ENCODE data around the gene ABHD10.

Gene ABHD10

GRCh38 chr3:111978583-111979433, at the start of gene ABHD10:
Gene ABHD10 (plus strand): TSS chr3:111979026. CDS start chr3:111979062, 36 bp downstream.
- DNase-seq (ENCODE audit: low read depth in 2 of 2), result peak; percentile 92 to 95

DNA sequence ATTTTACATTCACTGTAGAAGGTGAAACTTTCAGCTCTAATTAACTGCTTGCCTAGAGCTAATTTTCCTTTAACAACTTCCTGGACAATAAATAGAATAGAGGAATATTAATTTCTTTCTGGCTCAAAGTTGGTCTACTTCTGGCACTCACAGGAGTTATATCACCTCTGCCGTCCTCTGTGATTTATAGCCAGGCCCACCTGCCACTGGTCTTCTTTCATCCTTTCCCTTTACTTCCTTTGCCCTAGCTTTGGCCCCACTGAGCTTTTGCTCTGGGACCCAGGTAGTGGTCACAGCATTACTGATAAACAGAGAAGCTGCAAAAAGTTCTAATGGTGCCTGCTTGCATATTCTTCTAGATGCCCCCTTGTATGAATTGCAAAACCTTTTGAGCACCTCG, 49.3 kb upstream of the ABHD10 start:
- DNase-seq (ENCODE audit: low read depth in 2 of 2), result no peak

DNA sequence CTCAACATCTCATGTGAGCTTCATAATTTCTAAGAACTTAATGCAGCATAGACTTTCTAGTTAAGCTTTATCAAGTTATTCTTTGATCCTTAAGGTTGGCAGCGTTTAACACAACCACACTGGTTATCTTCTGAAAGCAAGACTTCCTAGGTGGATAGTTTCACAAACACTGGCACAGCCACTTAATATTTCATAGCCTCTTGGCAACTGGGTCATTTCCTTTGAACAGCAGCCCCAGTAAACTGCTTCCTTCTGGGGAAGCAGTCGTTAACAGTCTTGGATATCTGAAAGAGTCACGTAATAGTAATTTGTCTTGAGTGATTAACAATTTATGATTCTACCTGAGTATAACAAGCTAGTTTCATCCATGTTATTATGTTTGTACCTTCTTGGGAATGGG, 45.9 kb upstream of the ABHD10 start:
- no peak for DNase-seq (ENCODE audit: low read depth in 2 of 2)

DNA sequence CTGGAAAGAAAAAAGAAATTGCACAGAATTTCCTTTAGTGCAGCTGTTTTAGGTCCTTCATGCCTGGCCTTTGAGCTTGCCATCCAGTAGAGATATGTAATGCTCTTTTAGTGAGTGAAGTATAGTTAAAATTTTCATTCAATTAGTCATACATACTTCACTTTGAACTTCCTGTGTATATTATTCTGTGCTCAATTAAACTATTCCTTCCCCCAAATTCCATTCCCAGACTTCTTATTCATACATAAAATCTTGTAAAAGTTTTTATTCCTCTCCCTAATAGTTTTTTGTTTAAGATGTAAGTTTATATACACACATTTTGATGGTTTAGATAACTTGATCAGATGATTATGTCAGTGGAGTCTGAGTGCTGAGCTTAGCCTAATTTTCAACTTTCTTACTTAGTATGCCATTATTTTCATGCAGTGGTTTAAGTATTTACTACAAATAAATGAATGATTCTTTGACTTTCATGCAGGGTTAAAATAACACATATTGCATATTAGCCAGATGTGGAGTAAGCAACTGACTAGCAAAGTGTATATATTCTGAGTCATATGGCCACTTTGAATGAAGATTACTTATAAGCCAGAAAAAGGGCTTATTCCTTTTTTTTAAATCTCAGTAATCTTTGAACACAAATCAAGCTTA, 42.5 kb upstream of the ABHD10 start:
- no peak for DNase-seq (ENCODE audit: low read depth in 2 of 2)

DNA sequence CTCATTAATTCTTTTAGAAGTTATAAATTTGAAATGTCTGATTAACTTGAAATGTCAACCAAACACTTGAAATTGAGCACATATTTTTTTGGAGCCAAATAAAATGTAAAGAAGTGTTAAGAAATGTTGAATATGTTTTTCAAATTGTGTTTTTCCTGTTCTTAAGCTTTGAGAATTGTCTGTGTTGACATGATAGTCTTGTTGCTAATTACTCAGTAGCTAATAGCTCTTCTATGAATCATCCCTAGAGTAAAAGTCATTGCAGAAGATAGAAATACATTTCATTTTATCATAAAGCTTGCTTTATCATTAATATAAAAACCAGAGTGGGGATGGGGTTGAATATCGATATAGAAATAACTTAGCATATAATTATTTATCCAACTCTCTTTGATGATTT, 41.9 kb upstream of the ABHD10 start:
- no peak for DNase-seq (ENCODE audit: low read depth in 2 of 2)

- no peak for DNase-seq (ENCODE audit: low read depth in 2 of 2)
These were observed 41.0 kb upstream of the ABHD10 start for GRCh38 chr3:111937871-111938270.

GRCh38 chr3:111939873-111940272, 39.0 kb upstream of the ABHD10 start:
- DNase-seq (ENCODE audit: low read depth in 2 of 2), result no peak

- no peak for DNase-seq (ENCODE audit: low read depth in 2 of 2)
These were observed 35.3 kb upstream of the ABHD10 start for GRCh38 chr3:111943533-111943932.

- no peak for DNase-seq (ENCODE audit: low read depth in 2 of 2)
These were observed 34.5 kb upstream of the ABHD10 start for GRCh38 chr3:111944372-111944771.

GRCh38 chr3:111947231-111947630, 31.6 kb upstream of the ABHD10 start:
- no peak for DNase-seq (ENCODE audit: low read depth in 2 of 2)

DNA sequence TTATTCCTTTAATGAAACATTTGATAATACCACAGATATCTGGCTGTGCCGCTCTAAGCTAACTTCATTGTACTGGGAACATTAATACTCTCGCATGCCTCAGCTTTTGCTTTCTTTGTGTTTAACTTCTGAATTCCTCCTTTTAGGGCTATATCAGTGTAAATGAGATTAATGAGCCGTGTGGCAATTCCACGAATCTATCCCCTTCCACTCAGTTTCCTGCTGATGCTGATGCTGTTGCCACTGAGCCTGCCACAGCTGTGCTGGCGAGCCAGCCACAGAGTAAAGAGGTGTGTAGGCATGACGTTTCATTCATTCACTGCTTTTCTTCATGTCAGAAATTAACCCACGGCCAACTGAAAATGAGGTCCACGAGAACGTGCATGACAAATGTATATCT, 30.0 kb upstream of the ABHD10 start:
- DNase-seq (ENCODE audit: low read depth in 2 of 2), result no peak

DNA sequence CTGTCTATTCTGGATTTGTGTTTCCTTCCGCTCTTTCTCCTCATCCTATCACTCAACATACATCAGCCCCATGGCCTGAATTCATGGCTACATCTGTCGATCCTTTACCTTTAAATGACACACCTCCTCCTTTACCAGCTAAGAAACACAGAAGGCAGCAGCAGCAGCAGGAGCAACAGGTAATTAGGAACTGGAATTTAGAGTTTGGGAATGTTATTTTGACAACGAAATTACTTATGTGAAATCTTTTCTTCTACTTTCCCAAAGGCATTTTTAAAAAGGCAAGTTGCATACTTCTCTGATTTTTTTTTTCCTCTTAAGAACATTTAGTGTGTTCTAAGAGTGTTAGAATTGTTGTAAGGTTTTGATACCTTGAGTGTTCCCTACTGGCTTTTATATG, 29.1 kb upstream of the ABHD10 start:
- DNase-seq (ENCODE audit: low read depth in 2 of 2), result no peak

- no peak for DNase-seq (ENCODE audit: low read depth in 2 of 2)
These were observed 27.8 kb upstream of the ABHD10 start for GRCh38 chr3:111951032-111951431.

GRCh38 chr3:111952086-111952485, 26.7 kb upstream of the ABHD10 start:
- no peak for DNase-seq (ENCODE audit: low read depth in 2 of 2)

DNA sequence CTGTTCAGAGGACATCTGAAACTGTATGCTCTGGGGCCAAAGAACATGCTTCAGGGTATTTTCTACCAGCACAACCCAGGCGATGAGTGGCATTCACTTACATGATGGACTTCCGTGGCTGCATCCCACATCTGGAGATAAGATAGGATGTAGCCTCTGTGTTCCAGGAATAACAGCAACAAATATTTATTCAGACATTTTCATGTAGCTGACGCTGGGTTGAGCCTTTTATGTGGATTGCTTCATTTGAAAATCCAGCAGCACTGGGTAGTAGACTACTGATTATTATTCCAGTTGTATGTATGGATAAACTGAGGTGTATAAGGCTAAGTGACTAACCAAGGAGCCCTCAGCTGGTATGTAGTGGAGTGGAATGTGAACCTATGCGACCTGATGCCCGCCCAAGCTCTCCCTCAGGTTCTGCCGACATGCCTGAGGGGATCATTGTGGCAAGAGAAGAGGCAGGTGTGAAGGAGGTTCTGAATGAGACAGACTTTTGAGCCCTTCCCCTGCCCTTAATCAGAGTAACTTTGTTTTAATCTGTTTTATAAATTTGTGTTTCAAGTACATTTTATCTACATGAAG, 25.9 kb upstream of the ABHD10 start:
- no peak for DNase-seq (ENCODE audit: low read depth in 2 of 2)

DNA sequence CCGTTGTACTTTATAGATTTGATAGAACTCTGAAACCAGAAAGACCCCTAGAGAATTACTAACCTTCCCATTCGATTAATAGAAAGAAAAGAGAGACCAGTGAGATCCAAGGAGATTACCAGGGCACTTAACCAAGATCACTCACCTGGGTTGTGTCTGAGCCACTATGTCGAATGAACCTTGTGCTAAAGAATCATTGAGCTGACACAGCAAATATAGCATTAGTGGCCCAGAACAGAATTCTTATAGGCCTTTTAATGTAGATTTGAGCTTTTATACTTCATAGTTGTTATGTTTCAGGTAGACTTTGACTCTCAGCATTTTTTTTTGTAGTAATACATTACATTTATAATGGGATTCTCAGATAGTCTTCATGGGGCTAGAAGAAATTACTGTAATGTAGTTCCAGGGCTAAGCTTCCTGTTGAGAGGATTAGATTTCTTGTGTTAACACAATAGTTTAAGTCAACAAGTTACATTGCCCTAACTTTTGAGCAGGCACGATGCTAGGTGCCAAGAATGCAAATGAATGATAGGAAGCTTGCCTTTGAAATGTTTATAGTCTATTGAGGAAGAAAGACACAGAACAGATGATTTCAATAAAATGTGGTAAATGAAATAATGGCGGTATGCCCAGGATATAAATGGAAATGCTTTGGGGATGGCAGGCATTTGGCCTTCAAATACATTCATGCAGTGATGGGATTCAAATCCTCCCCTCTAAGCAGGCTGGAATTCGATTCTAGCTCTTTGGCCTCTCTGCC, 24.4 kb upstream of the ABHD10 start:
- DNase-seq (ENCODE audit: low read depth in 2 of 2), result no peak

DNA sequence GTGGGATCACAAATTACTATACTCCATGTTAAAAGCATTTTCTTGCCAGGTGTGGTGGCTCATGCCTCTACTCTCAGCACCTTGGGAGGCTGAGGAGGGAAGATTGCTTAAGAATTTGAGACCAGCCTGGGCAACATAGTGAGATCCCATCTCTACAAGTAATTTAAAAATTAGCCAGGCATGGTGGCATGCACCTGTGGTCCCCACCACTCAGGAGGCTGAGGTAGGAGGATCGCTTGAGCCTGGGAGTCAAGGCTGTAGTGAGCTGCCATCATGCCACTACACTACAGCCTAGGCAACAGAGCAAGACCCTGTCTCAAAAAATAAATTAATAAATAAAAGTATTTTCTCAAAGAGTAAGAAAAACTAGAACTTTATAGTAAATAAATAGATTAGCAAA, 22.9 kb upstream of the ABHD10 start:
- no peak for DNase-seq (ENCODE audit: low read depth in 2 of 2)

GRCh38 chr3:111956449-111956848, 22.4 kb upstream of the ABHD10 start:
- no peak for DNase-seq (ENCODE audit: low read depth in 2 of 2)

DNA sequence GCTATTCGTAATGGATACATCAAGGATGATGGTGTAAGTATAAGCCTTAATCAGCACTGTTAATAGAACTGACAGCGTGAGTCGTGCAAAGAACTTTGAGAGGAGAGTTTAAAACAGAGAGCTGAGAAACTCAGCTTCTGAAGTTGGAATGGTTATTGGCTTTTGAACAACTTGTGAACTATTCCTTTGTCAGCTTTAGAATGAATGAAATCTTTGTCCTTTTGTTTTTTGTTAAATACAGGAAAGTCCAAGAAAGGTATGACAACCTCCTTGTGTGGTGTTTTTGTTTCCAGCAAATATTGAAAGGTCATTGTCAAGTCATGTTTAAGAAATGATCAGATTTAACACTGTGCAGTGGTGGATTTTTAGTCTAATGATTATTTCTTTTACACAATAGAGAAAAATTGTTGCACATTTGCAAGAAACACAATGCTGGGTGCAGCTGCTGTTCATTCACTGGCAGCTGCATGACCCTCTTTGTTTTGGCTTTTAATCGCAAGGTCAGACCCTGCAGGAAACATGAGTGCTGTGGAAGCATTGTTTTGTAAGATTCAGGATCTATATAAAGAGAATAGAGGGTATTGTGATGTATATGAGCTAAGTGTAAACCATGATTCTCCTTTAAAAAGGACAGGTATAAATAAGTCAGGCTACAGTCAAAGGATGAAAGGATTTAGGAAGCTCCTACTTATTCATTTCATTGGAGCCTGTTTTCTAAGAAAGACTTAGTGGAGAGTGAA, 21.7 kb upstream of the ABHD10 start:
- no peak for DNase-seq (ENCODE audit: low read depth in 2 of 2)

DNA sequence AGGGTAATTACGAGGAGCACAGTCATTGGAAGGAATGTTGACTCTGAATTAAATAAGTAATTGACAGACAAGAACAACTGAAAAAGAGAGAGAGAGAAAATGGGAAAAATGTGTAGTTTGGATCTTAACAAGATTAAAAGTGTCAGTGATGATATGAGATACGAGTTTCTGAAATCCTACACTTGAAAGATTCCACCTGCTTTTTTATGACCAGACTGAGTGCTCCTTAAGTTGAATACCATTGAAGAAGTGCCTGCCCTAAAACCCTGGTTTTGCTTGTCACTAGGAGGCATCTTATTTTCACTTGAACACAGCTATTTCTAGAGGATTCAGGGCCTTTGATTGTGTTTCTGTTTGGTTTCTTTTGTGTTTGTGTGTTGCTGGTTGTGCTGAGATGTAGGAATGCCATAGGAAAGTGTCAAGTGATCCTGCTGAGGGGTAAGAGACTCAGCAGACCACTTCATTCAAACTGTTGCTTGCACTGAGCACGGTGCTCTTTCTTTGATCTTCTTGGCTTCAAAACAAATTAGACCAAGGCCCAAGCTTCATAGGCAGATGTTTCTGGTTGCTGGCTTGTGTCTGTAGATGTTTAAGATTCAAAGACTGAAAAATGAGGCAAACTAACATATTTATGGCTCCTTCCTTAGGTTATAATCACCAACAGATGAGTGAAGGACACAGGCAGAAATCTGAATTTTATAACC, 17.2 kb upstream of the ABHD10 start:
- DNase-seq (ENCODE audit: low read depth in 2 of 2), result no peak

- DNase-seq (ENCODE audit: low read depth in 2 of 2), result no peak
These were observed 15.4 kb upstream of the ABHD10 start for GRCh38 chr3:111963424-111963823.
